ENCODE data around the gene DNLZ.

- no peak for TF ChIP-seq CTCF (IDR thresholded peaks at IDR 0.05)
- TF ChIP-seq CHD4 (IDR thresholded peaks at IDR 0.05; ENCODE audit: borderline replicate concordance), result no peak
Observed at GRCh38 chr9:136337416-136338395, 25.8 kb downstream of the DNLZ start.

Data from A549 (cell line).